IPS-NIHi11 (cell line): ENCODE data around the gene HOXA2.

Source experiments
- DNase-seq: peaks from one replicate; pipeline ENCODE4 v3.0.0; 2012; ENCODE audit warnings: mixed read lengths, low spot score

HOXA2 gene

DNA sequence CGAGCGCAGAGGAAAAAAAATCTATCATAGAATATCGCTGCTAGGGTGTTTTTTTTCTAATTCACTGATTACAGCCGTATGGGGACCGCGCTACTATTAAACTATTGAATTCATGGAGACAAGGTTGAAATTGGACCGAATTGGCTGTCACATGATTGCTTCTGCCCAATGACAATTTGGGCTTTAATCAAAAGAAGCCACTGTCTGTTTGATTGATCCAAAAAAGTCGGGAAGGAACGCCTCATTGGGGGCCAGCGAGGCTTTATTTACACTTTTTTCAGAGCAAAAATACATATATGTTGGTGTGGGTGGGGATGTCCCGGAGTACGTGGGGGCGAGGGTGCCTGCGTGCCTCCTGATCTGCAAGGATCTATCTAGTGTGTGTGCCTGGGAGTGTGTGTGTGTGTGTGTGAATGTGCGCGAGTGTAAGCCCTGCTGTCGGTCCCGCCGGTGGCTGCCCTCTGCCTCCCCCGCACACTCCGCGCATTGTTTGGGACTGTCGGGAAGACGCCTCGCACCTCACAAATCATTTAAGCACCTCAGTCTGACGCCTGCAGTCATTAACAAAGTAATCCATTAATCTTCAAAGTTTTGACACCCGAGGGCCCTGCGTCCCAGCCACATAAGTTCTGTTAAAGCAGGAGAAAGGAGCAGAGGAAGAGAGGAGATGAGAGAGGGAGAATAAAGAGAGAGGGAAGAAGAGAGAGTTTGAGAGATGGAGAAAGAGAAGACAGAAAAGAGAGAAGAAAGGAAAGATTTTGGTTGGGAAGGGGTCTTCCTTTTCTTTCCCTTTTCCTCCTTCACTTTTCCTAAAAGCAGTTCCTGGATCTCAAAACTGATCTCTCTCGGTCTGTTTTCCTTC is at the start of gene HOXA2:
Gene HOXA2, minus strand, starts transcription at position 103 of the 862 bp plus-strand sequence. CDS start 183 bp downstream, outside the sequence.
- no peak for DNase-seq

DNA sequence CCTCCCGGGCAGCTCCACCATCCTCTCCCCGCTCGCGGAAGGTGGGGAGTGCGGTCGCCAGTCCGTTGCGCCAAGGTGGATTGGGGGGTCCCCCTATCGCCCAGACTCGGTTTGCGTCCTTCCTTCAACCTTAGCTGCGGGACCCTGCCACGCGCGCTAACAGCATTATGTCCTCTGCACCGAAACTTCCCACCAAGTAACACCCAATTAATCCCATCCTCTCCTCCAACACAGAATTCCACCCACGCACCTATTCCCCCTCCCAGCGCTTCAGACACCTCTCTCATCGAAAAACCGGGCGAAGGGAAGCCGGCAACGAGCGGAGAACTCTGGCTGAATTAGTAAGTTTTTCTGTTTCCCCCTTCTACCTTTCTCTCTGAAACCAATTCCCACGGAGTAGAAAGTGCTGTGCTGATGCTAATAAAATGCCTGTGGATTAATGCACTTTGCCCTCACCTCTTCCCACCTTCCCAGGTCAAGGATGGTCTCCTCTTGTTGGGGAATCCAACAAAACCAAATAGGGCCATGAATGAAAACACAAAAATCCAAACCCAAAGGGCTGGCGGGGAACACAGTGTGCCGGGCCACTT is 49.0 kb upstream of the HOXA2 start:
- DNase-seq, result no peak

DNA sequence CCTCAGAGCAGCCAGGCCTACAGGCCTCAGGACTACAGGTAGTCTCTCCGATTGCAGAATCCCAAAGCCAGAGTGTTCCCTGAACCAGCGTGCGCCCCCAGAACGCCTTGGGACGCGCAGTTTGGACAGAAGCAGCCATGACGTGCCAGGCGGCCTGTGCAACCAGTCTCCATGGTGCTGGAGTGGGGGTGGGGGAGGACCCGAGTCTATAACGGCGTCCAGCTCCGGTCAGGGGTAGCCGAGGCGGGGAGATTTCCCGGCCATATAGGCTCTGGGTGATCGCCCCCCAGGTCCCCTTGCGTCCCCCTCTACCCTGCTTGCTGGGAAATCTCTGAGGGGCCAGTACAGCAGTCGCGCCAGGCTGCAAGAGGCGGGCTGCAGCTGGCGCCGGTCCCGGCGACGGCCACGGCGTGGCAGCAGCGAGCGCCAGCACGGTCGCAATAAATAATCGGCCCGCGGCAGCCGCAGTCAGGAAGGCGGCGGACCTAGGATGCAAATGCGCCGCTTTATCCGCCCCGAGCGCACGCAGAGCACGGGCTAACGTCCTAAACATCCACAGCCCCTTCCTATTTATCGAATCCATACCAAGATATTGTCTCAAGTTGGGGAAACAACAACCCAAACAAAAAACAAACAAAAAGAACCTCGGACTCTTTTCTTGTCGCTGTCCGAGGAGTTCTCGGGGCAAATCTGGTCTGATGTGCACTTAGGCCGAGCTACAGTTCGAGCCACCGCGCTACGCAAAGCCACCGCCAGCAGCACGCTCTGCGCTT is 48.3 kb upstream of the HOXA2 start:
- DNase-seq, result peak; percentile 92

DNA sequence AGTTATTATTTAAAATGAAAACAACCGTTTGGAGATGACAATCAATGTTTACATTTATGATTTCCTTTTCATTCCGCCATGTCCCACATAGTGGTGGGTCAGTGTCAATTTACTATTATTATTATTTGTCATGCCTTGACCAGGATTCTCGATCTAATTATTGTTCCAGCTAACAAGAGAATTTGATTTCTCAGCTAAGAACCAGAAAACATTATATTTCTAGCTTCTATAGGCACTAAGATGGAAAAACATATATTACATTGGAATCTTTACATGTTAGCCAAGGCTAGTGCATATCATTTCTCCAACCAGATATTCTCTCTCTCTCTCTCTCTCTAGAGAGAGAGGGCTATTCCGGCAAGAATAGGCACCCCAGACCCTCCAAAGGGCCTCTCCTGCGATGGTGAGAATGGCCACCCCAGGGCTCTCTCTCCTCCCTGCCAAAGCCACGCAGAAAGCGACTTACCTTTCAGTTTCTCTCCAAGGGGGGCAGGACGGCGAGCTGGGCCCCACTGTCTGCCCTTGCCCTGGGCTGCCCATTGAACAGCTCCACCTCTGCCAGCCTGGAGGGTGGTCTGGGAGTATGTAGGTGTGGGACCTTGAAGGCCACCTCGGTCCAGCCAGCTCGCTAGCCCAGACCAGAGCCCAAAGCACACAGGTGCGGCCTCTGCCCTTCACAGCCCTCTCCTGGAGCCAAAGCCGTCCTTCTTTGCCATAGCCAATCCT is 47.5 kb upstream of the HOXA2 start:
- no peak for DNase-seq

DNA sequence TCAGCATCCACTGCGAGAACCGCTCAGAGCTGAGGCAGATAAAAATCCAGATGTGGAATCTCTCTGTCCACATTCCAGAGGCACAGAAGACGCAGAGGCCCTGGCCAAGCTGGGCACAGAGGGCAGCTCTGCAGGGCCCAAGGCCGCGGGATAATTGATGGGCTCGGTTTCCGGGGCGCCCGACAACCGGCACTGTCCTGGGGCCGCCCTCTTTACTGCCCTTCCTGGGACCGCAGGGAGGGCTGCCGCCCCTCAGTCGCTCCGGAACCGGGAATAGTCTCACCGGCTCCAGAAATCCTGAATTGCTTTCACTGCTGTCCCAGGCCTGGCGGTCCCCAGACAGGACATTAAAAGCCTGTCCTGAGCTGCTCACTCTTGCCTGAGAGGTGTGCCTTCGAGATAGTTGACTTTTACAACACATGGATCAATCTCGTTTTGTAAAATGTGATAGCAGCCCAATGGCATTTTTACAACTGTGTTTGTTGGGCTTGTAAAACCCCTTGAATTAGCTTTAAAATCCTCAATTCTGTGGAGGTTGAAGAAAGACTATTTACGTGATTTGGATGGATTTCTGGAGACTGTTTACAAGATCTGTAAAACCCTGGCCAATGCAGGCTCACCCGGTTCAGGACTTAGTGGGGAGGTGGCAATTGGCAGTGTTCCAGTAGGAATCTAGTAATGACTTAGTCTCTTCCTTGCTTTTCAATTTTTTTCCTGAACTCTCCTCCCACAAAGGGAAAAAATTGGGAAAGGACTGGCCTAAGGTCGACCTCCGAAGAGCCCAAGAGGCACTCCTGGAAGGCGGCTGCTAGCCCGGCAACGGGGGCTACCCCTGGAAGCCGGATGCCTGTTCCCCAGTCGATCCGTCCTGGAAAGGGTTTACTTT is 46.5 kb upstream of the HOXA2 start:
- no peak for DNase-seq

DNA sequence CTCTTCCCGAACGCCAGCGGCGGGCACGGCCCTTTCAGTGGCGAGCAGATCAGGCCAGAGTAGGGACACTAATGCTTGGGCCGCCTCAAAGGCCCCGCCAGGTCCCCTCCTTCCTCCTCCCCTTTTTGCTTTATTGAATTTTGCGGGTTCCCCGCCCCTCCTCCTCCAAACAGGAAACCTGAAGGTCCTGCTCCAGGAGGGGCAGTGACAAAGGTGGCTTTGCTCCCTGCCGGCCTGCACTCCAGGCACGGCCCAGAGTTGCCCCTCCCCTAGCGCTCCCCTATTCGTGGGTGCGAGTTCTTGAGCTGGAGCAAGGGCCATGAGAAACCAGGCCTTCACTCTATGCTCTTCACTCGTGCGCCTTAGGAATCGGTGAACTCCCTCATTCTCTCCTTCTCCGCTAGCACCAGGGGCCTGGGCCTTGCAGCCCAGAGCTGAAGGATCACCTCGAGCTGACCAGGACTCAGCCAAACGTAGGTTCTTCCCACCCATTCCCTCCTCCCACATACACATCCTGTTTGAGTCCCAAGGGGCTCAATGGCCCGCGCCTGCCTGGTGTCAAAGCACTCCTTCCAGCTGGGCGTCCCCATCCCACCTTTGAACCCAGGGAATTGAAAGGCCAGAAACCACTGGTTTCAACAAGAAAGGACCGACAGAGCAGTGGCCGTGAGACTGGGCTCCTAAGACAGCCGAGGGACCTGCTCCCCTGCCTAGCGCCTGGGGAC is 45.7 kb upstream of the HOXA2 start:
- DNase-seq, result peak; percentile 40

DNA sequence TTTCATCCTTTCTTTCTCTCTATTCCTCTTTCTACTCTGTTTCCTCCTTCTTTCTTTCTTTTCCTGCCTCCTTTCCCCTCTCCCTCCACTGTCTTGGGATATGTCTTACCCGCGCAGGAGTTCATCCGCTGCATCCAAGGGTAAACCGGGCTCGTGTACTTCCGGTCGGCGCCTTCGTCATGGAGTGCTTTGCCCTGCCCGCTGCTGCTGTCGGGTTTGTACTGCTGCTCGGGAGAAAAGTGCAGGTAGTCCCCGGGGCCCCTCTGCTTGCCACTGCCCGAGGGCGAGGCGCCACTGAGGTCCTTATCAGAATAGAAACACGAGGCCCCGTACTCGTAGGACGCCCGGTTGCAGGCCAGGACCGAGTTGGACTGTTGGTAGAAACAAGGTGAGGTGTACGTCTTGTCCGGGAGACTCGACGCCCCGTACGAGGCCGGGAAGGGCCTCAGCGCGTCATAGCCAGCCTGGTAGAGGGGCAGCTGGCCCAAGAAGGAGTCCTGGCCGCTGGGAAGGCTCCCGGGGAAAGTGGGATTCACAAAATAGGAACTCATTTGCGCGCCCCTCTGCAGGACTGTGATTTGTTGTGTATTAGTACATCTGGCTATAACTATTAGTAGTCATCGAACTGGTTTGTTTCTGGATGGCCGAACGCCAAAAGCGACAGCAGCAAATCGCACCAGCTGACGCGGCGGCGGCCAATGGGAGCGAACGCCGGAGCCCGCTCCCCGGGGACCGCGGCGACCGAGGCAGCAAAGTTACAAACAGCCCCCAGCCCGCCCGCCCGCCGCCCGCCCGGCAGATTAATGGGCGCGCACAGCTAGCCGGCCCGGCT is 44.9 kb upstream of the HOXA2 start, which contains the start of gene HOXA6:
Gene HOXA6, minus strand, starts transcription at position 576 of the 832 bp plus-strand sequence. Its CDS starts 25 bp downstream, at position 551.
- DNase-seq, result peak; percentile 51

DNA sequence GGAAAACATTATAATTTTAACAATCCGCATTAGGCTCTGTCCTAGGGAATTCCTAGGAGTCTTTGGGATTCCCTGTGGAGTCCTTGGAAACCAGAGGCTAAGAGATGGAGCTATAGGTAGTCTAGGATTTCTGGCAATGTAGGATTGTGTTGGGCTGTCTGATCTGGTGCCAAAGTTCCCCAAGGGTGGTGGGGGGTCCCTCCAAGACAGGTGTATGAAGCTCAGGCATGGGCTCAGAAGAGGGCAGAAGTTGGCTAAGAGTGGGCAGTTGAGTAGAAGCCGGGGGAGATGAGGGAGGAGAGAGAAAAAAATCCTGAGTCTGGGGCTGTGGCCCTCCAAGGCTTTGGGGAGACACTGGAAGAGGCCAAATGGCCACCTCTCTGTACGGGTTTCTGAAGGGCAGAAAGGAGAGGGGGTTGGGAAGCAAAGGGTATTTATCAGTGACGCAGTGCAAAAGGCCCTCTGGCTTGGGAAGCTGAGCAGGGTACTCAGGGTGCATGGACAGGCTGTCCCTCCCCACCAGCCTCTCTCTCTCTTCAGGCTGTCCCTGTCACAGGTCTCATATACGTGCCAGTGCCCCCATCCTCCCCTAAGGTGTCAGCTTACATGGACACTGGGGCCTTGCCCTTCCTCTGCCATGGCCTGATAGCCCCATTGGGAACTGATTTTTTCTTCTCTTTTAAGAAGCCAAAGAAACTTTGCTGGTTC is 44.2 kb upstream of the HOXA2 start:
- no peak for DNase-seq

DNA sequence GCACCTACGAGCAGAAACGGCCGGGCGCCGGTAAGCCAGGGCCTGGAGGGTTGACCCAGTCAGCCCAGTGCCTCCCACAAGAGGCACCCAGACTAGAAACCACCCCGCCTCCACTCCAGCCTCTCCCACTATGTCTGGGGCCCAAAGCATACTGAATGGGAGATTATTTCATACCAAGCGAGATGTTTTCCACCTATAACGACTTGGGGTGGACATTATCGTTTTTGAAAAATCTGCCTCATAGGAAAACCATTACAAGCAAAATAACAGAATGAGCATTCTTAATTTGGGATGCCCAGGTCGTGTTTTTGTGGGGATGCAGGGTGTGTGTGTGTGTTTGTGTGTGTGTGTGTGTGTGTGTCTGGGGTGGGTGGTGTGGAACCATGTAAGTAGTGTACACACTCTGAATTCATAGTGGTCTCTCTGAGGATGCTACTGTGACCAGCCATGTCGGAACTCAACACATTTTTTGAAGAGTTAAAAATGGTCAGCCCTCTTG is 43.5 kb upstream of the HOXA2 start:
- no peak for DNase-seq

DNA sequence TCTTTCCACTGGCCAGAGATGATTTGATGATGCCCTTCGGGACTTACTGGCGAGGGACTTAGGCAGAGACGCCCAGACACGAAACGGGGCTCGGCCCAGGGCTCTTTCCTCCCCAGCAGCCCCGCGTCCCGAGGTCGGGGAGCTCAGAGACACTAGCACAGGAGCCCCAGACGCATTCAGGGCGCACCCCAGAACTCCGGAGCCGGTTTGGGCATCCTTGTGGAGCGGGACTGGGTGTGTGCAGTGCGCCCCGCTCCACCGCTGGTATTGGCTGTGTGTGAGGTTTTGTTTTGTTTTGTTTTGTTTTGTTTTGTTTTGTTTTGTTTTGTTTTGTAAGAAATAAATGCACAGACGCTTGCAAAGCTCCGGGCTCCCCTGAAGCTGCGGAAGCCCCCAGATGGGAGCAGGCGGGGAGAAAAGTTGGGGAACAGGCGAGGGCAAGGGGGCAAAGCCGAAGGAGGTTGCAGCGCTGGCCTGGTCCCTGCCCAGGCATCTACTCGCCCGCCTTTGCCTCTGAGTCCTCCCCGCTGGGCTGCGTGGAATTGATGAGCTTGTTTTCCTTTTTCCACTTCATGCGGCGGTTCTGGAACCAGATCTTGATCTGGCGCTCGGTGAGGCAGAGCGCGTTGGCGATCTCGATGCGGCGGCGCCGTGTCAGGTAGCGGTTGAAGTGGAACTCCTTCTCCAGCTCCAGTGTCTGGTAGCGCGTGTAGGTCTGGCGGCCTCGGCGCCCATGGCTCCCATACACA is 42.9 kb upstream of the HOXA2 start:
- DNase-seq, result no peak

DNA sequence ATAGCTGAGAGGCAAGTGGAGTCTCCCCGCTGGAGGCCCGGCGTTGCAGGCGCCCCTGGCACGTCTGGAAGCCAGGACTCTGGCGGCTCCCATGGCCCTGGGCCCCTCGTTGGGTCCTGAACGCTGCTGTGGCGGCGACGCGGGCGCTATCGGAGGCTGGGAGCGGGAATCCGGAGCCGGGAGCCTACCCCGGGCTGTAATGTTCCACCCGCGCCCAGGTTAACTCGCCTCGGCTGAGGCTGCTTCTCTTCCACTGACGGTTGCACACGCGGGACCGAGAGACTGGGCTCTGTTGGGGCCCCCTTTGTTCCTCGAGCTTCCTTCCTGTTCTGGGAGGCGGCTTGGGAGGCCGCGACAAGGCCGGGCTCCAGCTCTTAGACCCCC is 42.3 kb upstream of the HOXA2 start:
- peak; percentile 19 for DNase-seq

DNA sequence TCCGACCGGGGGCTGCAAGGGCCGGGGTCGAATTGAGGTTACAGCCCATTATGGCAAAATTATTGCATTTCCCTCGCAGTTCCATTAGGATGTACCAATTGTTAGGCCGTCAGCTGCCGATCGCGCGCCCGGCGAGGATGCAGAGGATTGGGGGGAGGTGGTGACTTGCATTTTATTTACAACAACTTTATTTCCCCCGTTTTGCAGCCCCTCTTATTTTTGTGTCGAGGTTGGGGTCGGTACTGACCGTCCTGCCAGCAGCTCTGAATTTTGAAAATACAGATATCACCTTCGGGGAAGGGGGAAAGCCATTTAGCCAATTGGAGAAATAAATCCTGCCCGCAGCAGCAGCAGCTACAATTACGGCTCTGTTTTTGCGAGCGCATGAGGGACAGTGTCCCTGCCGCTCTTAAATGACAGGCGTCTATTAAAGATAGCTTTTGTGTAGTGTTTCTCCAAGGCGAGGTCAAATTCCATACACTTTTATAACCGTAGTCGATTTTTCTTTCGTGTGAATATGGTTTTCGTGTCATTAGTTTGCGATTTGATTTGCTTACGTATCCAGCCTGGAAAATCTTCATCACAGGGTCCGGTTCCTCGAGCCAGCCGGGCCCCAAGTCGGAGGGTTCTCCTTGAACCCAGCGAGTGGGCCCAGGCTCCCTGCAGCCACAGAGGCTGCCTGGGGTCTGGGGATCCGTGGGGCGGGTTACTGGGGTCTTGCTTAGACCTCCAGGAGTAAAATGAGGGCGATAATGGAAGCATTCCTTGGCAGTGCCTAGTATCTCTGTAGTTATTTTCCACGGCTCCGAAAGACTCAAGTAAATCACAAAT is 41.7 kb upstream of the HOXA2 start:
- DNase-seq, result no peak

DNA sequence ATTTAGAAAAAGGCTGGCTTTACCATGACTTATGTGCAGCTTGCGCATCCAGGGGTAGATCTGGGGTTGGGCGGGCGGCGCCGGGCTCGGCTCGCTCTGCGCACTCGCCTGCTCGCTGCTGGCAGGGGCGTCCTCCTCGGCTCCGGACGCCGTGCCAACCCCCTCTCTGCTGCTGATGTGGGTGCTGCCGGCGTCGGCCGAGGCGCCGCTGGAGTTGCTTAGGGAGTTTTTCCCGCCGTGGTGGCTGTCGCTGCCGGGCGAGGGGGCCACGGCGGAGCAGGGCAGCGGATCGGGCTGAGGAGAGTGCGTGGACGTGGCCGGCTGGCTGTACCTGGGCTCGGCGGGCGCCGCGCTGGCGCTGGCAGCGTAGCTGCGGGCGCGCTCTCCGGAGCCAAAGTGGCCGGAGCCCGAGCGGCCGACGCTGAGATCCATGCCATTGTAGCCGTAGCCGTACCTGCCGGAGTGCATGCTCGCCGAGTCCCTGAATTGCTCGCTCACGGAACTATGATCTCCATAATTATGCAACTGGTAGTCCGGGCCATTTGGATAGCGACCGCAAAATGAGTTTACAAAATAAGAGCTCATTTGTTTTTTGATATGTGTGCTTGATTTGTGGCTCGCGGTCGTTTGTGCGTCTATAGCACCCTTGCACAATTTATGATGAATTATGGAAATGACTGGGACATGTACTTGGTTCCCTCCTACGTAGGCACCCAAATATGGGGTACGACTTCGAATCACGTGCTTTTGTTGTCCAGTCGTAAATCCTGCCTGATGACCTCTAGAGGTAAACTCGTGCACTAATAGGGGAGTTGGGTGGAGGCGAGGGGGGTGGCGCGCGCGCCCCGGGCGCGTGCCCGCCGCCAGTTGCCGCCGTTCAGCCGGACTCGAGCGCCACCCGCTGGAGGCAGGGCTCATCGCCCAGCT is 40.8 kb upstream of the HOXA2 start, which contains the start of gene HOXA5:
Gene HOXA5, minus strand, starts transcription at position 659 of the 927 bp plus-strand sequence. Its CDS starts 74 bp downstream, at position 585.
- DNase-seq, result peak; percentile 90

DNA sequence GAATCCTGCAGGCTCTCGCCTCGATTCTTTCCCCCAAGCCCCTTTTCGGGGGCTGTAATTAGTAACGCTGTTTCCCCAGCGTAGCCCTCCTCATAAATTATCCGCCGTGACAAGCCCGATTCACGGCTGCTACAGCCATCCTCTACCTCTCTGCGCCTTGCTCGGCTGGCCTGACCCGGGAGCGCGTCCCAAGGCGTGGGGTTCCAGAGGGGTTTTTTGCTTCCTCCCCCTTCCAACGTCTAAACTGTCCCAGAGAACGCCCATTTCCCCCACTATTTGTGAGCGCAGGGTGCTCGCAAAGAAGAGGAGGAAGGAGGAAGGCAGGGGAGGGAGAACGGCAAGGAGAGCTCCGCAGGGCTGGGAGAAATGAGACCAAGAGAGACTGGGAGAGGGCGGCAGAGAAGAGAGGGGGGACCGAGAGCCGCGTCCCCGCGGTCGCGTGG is 40.1 kb upstream of the HOXA2 start:
- peak; percentile 15 for DNase-seq

DNA sequence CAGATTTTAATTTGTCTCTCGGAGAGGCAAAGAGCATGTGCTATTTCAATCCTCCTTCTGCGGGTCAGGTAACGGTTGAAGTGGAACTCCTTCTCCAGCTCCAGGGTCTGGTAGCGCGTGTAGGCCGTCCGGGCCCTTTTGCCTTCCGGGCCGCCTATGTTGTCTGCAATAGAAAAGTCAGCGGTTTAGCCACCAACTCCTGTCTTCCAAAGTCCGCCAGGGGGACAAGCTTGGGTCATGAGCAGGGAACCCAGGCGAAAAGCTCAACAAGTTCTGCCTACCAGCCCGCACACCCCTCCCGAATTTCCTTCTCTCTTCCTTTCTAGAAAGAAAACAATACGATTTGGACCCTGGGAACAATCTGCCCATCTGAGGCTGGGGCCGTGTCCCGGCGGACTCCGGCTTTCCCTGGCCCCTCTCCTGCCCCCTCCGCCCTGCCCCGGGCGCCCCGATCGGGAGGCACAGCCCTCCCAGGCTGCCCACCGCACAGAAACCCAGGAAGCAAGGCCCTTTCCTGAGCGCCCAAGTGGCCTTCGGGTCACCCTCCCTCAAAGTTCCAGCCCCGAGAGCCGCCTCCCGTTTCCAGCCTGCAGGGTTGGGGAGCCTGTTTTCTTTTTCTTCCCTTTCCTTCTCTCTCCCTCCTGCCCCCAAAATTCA is 39.6 kb upstream of the HOXA2 start:
- peak; percentile 40 for DNase-seq
